Upper lobe of left lung (tissue), 6 donors: Measurements from ENCODE around the gene CHDH. TPM values are rescaled to one million over a fixed set of nuclear protein-coding genes. Genes with fewer than 3 reads are reported as not detected.

Source experiments
- ATAC-seq, 2 donors: fragments of 200-7000 bp; cut with Tn5 transposase; one replicate each; pipeline ENCODE4 v1.9.1; 2022; ENCODE audit warnings: mild to moderate bottlenecking in 2 of 2, moderate library complexity in 2 of 2; ENCODE audit not compliant: low FRiP score in 2 of 2
- DNase-seq, 2 donors: peaks; one replicate each; pipeline ENCODE4 v3.0.0-alpha.2; 2019 to 2020
- H3K27ac ChIP-seq, 4 donors: fragments of 200-600 bp; sonication (generic); one replicate each; pipeline ENCODE4 v1.5.1; 2016 to 2019
- H3K27me3 ChIP-seq, 4 donors: fragments of 200-600 bp; sonication (generic); one replicate each; pipeline ENCODE4 v1.5.1; 2017 to 2019
- H3K36me3 ChIP-seq, 4 donors: fragments of 200-600 bp; sonication (generic); one replicate each; pipeline ENCODE4 v1.5.1; 2016 to 2019
- H3K4me1 ChIP-seq, 4 donors: fragments of 200-600 bp; sonication (generic); one replicate each; pipeline ENCODE4 v1.5.1; 2018 to 2019
- H3K4me3 ChIP-seq, 4 donors: fragments of 200-600 bp; sonication (generic); one replicate each; pipeline ENCODE4 v1.5.1; 2017 to 2019; ENCODE audit warnings: mild to moderate bottlenecking in 2 of 4, moderate library complexity in 1 of 4
- H3K9me3 ChIP-seq, 4 donors: fragments of 200-600 bp; sonication (generic); one replicate each; pipeline ENCODE4 v1.5.1; 2018 to 2019
- CTCF ChIP-seq, 6 experiments: fragments of 450-650 bp in 4 of 6; fragments of 200-600 bp in 2 of 6; sonication (generic) in 2 of 6; IDR thresholded peaks; one replicate each; pipeline ENCODE4 v1.5.1; 2016 to 2019; ENCODE audit warnings: antibody characterized with exemption in 6 of 6
- EP300 ChIP-seq, 4 donors: sonication (generic); formaldehyde crosslinking; IDR thresholded peaks; one replicate each; pipeline ENCODE4 v1.5.1; 2017; ENCODE audit warnings: antibody characterized with exemption in 4 of 4, control low read depth in 2 of 4
- POLR2A ChIP-seq, 4 donors: fragments of 450-650 bp; IDR thresholded peaks; one replicate each; pipeline ENCODE4 v1.5.1; 2016 to 2017; ENCODE audit warnings: antibody characterized with exemption in 4 of 4, mild to moderate bottlenecking in 2 of 4
- POLR2AphosphoS5 ChIP-seq, 2 donors: sonication (generic); formaldehyde crosslinking; IDR thresholded peaks; one replicate each; pipeline ENCODE4 v1.5.1; 2017; ENCODE audit warnings: antibody characterized with exemption in 2 of 2
- WGBS, 2 donors: methylation state at CpG; one replicate each; pipeline ENCODE4 v1.1.5; 2017 to 2018; 5-methylcytosine and 5-hydroxymethylcytosine counted together
- total RNA-seq, 6 donors: library from RNA; depleted of rRNA in 4 of 6; stranded (reverse); fragments of >200 nt in 4 of 6; gene quantifications; one replicate each; pipeline versions ENCODE4 v1.1.0 to v1.2.1, GENCODE V29; 2016 to 2021
- donor health status: DM: no; HTN: no; CAD: no; lungs with moderate emphysema.
- donor health status: DM: no; HTN: yes; CAD: no; lungs with severe emphysema.

The CHDH gene
- total RNA-seq, 6 donors from 2014 or later: 9.1 to 20.9 (median 13.9) TPM

- DNase-seq (no peak), ATAC-seq (no peak)
- H3K4me1 ChIP-seq: no peaks in the 10 kb centered on the region
- 79 to 92% methylated on average over 4 of the region's 4 CpGs for WGBS, 2 donors
- no peaks in the 10 kb centered on the region for H3K27me3 ChIP-seq
- no peaks in the 10 kb centered on the region for H3K9me3 ChIP-seq
- H3K36me3 ChIP-seq: peaks cover 0 to 10% (median 6%) of the 10 kb centered on the region in 4 donors
- TF ChIP-seq POLR2AphosphoS5 (IDR thresholded peaks at IDR 0.05): no peak
- no peak for TF ChIP-seq POLR2A (IDR thresholded peaks at IDR 0.05)
- no peak for TF ChIP-seq CTCF (IDR thresholded peaks at IDR 0.05)
- no peak for TF ChIP-seq EP300 (IDR thresholded peaks at IDR 0.05)
- H3K27ac ChIP-seq: no peak overlapping the region
- no peak overlapping the region for H3K4me3 ChIP-seq
Measured at GRCh38 chr3:53816425-53816824, 29.8 kb downstream of the CHDH start.

DNA sequence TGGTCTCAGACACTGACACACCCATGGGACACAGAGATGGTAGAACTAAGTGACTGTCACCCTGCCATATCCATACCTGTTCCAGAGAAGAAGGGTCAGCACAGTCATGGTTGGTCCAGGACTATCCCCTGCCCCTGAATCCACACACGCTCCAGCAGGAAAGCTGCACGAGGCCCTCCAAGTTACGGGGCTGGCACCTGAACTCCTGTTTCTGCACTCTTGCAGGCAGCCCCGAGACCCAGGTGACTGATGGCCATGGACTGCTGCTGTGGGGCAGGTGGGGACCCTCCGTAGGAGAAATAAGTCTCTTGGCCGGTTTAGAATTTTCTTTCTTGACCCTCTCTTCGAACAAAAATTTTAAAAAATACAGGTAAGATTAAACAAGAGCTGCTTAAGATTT is 30.6 kb downstream of the CHDH start:
- Histone ChIP-seq H3K36me3 (peaks cover 0 to 10% (median 6%) of the 10 kb centered on the region in 4 donors), H3K4me1 (no peaks in the 10 kb centered on the region), H3K4me3 (no peak overlapping the region), H3K27ac (no peak overlapping the region), H3K9me3 (no peaks in the 10 kb centered on the region), H3K27me3 (no peaks in the 10 kb centered on the region)
- DNase-seq (no peak), ATAC-seq (no peak)
- 96 to 99% methylated on average over 7 of the region's 7 CpGs for WGBS, 2 donors
- TF ChIP-seq POLR2A (IDR thresholded peaks at IDR 0.05) (no peak), CTCF (IDR thresholded peaks at IDR 0.05) (no peak), EP300 (IDR thresholded peaks at IDR 0.05) (no peak), POLR2AphosphoS5 (IDR thresholded peaks at IDR 0.05) (no peak)

GRCh38 chr3:53815067-53815466 is 31.2 kb downstream of the CHDH start:
- WGBS, 2 donors: 98 to 100% methylated on average over 2 to 4 of the region's 4 CpGs
- H3K27me3 ChIP-seq: no peaks in the 10 kb centered on the region
- no peak overlapping the region for H3K27ac ChIP-seq
- no peaks in the 10 kb centered on the region for H3K4me1 ChIP-seq
- peaks cover 0 to 10% (median 6%) of the 10 kb centered on the region in 4 donors for H3K36me3 ChIP-seq
- DNase-seq (no peak), ATAC-seq (no peak)
- H3K9me3 ChIP-seq: no peaks in the 10 kb centered on the region
- TF ChIP-seq POLR2AphosphoS5 (IDR thresholded peaks at IDR 0.05) (no peak), CTCF (IDR thresholded peaks at IDR 0.05) (no peak), EP300 (IDR thresholded peaks at IDR 0.05) (no peak), POLR2A (IDR thresholded peaks at IDR 0.05) (no peak)
- no peak overlapping the region for H3K4me3 ChIP-seq

DNA sequence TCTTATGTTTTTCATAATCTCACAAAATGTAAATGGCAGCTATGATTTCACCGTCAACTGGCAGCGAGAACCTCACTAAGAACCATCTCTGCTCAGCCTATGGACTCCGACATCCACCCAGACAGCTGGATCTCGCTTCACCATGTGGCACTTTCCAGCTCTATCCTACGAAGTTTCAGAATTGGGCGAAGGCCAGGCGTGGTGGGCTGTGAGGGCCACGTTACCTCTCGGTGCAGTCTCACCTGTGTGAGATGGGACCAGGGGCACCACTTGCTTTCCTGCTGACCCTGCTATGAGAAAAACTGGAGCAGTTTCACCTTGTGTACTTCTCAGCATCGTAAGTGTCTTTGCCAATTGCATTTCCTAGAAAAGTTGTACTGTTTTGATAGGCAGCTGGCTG is 32.3 kb downstream of the CHDH start:
- no peak for TF ChIP-seq POLR2A (IDR thresholded peaks at IDR 0.05)
- TF ChIP-seq POLR2AphosphoS5 (IDR thresholded peaks at IDR 0.05): no peak
- TF ChIP-seq CTCF (IDR thresholded peaks at IDR 0.05): no peak
- TF ChIP-seq EP300 (IDR thresholded peaks at IDR 0.05): no peak
- DNase-seq (no peak), ATAC-seq (no peak)
- Histone ChIP-seq H3K4me3 (no peak overlapping the region), H3K27ac (no peak overlapping the region), H3K9me3 (no peaks in the 10 kb centered on the region), H3K4me1 (no peaks in the 10 kb centered on the region), H3K36me3 (peaks cover 0 to 6% (median 3%) of the 10 kb centered on the region in 4 donors), H3K27me3 (no peaks in the 10 kb centered on the region)
- 84 to 93% methylated on average over 8 to 10 of the region's 10 CpGs for WGBS, 2 donors

DNA sequence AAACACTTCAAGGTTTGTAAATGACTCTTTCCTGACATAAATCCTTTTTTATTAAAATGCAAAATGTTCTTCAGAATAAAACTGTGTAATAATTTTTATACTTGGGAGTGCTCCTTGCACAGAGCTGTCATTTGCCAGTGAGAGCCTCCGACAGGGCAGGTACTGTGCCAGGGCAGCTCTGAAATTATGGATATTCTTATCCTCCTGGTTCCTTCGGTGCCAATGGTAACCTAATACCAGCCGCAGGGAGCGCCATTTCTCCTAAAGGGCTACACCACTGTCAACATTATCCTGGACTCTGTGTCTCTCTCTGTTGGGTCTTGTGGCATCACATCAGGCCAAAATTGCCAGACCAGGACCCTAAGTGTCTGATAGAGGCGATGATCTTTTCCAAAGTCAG is 33.0 kb downstream of the CHDH start:
- TF ChIP-seq POLR2AphosphoS5 (IDR thresholded peaks at IDR 0.05) (no peak), POLR2A (IDR thresholded peaks at IDR 0.05) (no peak), EP300 (IDR thresholded peaks at IDR 0.05) (no peak), CTCF (IDR thresholded peaks at IDR 0.05) (no peak)
- WGBS, 2 donors: 96 to 99% methylated on average over 5 of the region's 5 CpGs
- H3K9me3 ChIP-seq: no peaks in the 10 kb centered on the region
- H3K27ac ChIP-seq: no peak overlapping the region
- no peaks in the 10 kb centered on the region for H3K4me1 ChIP-seq
- H3K27me3 ChIP-seq: no peaks in the 10 kb centered on the region
- no peak overlapping the region for H3K4me3 ChIP-seq
- DNase-seq (no peak), ATAC-seq (no peak)
- H3K36me3 ChIP-seq: peaks cover 0 to 6% (median 0%) of the 10 kb centered on the region in 4 donors
